ENCODE measurements around the gene ZBTB12. TPM values are rescaled to one million over a fixed set of nuclear protein-coding genes. Genes with fewer than 3 reads are reported as not detected.

Gene ZBTB12, protein sequence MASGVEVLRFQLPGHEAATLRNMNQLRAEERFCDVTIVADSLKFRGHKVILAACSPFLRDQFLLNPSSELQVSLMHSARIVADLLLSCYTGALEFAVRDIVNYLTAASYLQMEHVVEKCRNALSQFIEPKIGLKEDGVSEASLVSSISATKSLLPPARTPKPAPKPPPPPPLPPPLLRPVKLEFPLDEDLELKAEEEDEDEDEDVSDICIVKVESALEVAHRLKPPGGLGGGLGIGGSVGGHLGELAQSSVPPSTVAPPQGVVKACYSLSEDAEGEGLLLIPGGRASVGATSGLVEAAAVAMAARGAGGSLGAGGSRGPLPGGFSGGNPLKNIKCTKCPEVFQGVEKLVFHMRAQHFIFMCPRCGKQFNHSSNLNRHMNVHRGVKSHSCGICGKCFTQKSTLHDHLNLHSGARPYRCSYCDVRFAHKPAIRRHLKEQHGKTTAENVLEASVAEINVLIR
- 1 to 10 TPM in 3 of 5 donors, under 1 TPM in 2; 0.43 to 6.4 (median 1.3) TPM for total RNA-seq
- 1 to 10 TPM; 1.8 to 3.4 (median 2.2) TPM for polyA plus RNA-seq
- long read RNA-seq, donor 1, partial matches to known transcripts, result 0 of 1 reads
- long read RNA-seq, donor 1, other reads (novel, unspliced or antisense), result 0 of 1 reads
- long read RNA-seq, donor 2, partial matches to known transcripts, result 0 of 3 reads
- long read RNA-seq, donor 2, other reads (novel, unspliced or antisense), result 0 of 3 reads
- long read RNA-seq, donor 3, partial matches to known transcripts, result 0 of 1 reads
- long read RNA-seq, donor 3, other reads (novel, unspliced or antisense), result 0 of 1 reads
- long read RNA-seq, donor 4, result 0 reads
- long read RNA-seq, donor 5, partial matches to known transcripts, result 0 of 4 reads
- long read RNA-seq, donor 5, other reads (novel, unspliced or antisense), result 0 of 4 reads
- long read RNA-seq, donor 6, partial matches to known transcripts, result 0 of 4 reads
- long read RNA-seq, donor 6, other reads (novel, unspliced or antisense), result 0 of 4 reads
- long read RNA-seq, donor 7, partial matches to known transcripts, result 0 of 4 reads
- long read RNA-seq, donor 7, other reads (novel, unspliced or antisense), result 0 of 4 reads
- long read RNA-seq, donor 8, partial matches to known transcripts, result 0 of 2 reads
- long read RNA-seq, donor 8, other reads (novel, unspliced or antisense), result 0 of 2 reads
- long read RNA-seq, donor 9, partial matches to known transcripts, result 0 of 1 reads
- long read RNA-seq, donor 9, other reads (novel, unspliced or antisense), result 0 of 1 reads
- long read RNA-seq, donor 10, partial matches to known transcripts, result 0 of 1 reads
- long read RNA-seq, donor 10, other reads (novel, unspliced or antisense), result 0 of 1 reads

DNA sequence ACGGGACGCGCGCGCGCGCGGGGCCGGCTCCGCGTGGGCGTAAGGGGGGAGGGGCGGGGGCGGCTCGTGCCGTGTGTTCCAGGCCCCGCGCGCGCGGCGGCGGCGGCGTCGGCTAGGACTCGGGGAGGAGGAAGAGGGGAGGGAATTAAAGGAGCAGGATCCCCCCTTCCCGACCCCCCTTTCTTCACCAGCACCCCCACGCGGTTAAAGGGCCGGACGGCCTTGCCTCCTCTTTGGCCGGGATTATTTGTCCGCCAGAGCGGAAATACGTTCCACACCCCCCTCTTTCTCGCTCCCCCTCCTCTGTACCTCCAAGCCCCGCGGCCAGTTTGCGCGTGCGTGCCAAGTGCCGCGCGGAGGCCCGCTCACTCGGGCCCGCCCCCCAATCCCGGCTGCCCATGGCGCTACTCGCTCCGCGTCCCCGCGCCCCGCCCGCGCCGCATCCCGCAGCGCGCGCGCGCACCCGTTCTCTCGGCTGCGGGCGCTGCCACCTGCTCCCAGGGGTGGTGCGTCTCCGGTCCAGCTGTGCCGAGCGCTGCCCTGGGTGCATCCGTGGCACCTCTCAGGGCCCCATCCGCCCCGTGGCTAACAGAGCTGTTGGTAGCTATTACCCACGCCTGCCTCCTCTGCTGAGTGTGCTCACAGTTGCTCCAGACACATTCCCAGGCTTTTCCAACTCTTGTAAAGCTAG, at the start of gene ZBTB12:
ZBTB12 (minus strand) TSS at position 134 of the 691 bp plus-strand sequence. CDS start 781 bp downstream, outside the sequence.
- Histone ChIP-seq H3K27ac (peak within 1 kb of the TSS; percentile 81 to 92 (median 90)), H3K4me3 (peak within 1 kb of the TSS; percentile 67 to 86 (median 75)), H3K9me3 (no peaks in the 10 kb centered on the region), H3K4me1 (peaks cover 25 to 58% (median 45%) of the 10 kb centered on the region in 4 donors), H3K36me3 (no peaks in the 10 kb centered on the region), H3K27me3 (no peaks in the 10 kb centered on the region)
- TF ChIP-seq EP300 (IDR thresholded peaks at IDR 0.05) (no peak), POLR2A (IDR thresholded peaks at IDR 0.05) (no peak), POLR2AphosphoS5 (IDR thresholded peaks at IDR 0.05) (peak in 2 of 3 donors; percentile 47 to 66), CTCF (IDR thresholded peaks at IDR 0.05) (peak in 1 of 7 experiments; percentile 11)
- intact Hi-C loops (cut with DNase I; ENCODE audit: low total_unique reads), result no loop called here
- 0 to 2% (median 1%) methylated on average over 27 to 77 of the region's 77 CpGs for WGBS, 5 donors
- DNase-seq, result peak; percentile 93 to 99

DNA sequence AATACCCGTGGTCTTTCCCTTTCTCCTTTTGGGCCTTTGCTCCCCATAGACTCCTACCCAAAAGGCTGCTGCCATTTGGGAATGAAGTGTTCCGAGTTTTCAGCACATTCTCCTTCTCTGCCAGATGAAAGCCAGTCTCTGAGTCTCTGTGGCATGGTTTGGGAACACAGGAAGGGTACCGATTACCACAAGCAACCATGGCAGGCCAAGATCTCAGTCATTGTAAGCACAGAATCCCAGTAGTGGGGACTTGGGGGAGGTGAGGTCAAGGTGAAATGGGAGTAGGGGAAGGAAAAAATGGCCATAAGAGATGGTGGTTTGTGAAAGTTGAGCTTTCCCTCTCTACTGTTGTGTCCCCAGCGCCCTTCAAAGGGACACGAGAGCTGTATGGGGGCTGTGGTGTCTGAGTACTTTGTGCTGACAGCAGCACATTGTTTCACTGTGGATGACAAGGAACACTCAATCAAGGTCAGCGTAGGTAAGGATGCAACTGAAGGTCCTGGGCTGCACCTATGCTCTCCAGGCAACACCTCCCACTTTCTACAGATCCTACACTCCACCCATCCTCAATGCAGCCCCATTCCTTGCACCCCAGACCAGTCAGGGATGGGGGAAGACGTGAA, 48.2 kb upstream of the ZBTB12 start:
- TF ChIP-seq CTCF (IDR thresholded peaks at IDR 0.05), result no peak
- no peak for TF ChIP-seq EP300 (IDR thresholded peaks at IDR 0.05)
- no peak for TF ChIP-seq POLR2AphosphoS5 (IDR thresholded peaks at IDR 0.05)
- TF ChIP-seq POLR2A (IDR thresholded peaks at IDR 0.05), result no peak
- intact Hi-C loops (cut with DNase I; ENCODE audit: low total_unique reads), result loop anchor here (5.0 kb wide), 1 partner anchor 43 kb away; no protein-coding TSS in a partner anchor
- Histone ChIP-seq H3K36me3 (peaks cover 22 to 60% (median 48%) of the 10 kb centered on the region in 4 donors), H3K9me3 (no peaks in the 10 kb centered on the region), H3K27ac (no peak overlapping the region), H3K4me1 (peaks cover 4 to 37% (median 13%) of the 10 kb centered on the region in 4 donors), H3K27me3 (no peaks in the 10 kb centered on the region), H3K4me3 (no peak overlapping the region)
- WGBS, 5 donors, result 85 to 91% (median 89%) methylated on average over 7 of the region's 7 CpGs
- DNase-seq, result no peak

DNA sequence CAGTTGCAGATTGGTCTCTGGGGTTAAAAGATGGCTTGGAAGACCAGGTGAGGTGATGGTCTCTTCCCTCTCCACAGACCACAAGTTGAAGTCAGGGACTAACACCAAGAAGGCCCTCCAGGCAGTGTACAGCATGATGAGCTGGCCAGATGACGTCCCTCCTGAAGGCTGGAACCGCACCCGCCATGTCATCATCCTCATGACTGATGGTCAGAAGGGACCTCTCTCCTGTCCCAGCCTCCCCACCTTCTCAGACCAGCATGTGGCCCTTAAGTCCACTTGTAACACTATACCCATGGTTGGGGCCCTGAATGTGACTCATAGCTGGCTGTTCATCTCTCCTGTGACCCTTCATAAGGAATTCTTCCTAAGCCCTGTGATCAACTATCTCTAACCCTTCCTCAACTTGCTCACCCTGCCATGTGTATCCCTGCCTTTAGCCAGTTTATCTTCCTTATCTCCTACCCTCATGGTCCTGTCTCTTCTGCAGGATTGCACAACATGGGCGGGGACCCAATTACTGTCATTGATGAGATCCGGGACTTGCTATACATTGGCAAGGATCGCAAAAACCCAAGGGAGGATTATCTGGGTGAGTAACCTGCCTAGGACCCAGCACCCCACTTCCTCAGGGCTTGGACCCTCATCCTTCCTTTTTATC, 47.0 kb upstream of the ZBTB12 start:
- TF ChIP-seq CTCF (IDR thresholded peaks at IDR 0.05), result no peak
- TF ChIP-seq EP300 (IDR thresholded peaks at IDR 0.05), result no peak
- no peak for TF ChIP-seq POLR2AphosphoS5 (IDR thresholded peaks at IDR 0.05)
- TF ChIP-seq POLR2A (IDR thresholded peaks at IDR 0.05), result no peak
- H3K36me3 ChIP-seq, result peaks cover 10 to 48% (median 36%) of the 10 kb centered on the region in 4 donors
- no peak overlapping the region for H3K4me3 ChIP-seq
- 83 to 89% (median 85%) methylated on average over 6 of the region's 6 CpGs for WGBS, 5 donors
- H3K9me3 ChIP-seq, result no peaks in the 10 kb centered on the region
- no peak for DNase-seq
- peaks cover 8 to 46% (median 18%) of the 10 kb centered on the region in 4 donors for H3K4me1 ChIP-seq
- intact Hi-C loops (cut with DNase I; ENCODE audit: low total_unique reads), result no loop called here
- no peak overlapping the region for H3K27ac ChIP-seq
- no peaks in the 10 kb centered on the region for H3K27me3 ChIP-seq

Data from stomach (tissue), 19 donors.